ENCODE results near the gene TNK2. TPM values are rescaled to one million over a fixed set of nuclear protein-coding genes. Genes with fewer than 3 reads are reported as not detected.
A peak's percentile ranks its signal among the peaks of the same experiment; 100 is the strongest.

The TNK2 gene
- total RNA-seq, 2 experiments from 2014 or later = 43.6 to 92.1 TPM

- Histone ChIP-seq H3K4me2 (ENCODE audit: low read length) (peak overlapping the region; percentile 97), H4K20me1 (ENCODE audit: insufficient read depth, low read length) (no peaks in the 10 kb centered on the region), H3K4me1 (ENCODE audit: insufficient read depth, low read length, poor library complexity, severe bottlenecking) (peaks cover 58% of the 10 kb centered on the region), H3K79me2 (ENCODE audit: insufficient read depth, low read depth, low read length) (peaks cover 51% of the 10 kb centered on the region), H3K9me2 (ENCODE audit: insufficient read depth, low read length) (no peaks in the 10 kb centered on the region), H3K4me3 (ENCODE audit: low read depth, low read length, poor library complexity, severe bottlenecking) (peak overlapping the region; percentile 76), H2AFZ (ENCODE audit: low read length) (peak overlapping the region; percentile 48; the same call in 1 of the 2 replicates), H3K9me3 (ENCODE audit: low read length) (no peaks in the 10 kb centered on the region), H3K36me3 (ENCODE audit: insufficient read depth, low read length) (no peaks in the 10 kb centered on the region), H3K27ac (ENCODE audit: low read depth, low read length, poor library complexity, severe bottlenecking) (peak overlapping the region; percentile 87)
- ChIA-PET CTCF (ENCODE audit: unreplicated experiment) (interaction anchor here (0.6 to 4.0 kb wide), 3 partner anchors 11 to 1135 kb away, joined by 3 to 20 read pairs (median 5); no protein-coding TSS in a partner anchor), POLR2A (interaction anchor here (0.9 to 4.3 kb wide), 3 partner anchors 9 to 369 kb away, joined by 3 to 38 read pairs (median 3); no protein-coding TSS in a partner anchor)
- DNase-seq (ENCODE audit: low spot score) = peak; percentile 66
- BruUV-seq (replicated peaks) = no TSS peak
- TF ChIP-seq EZH2phosphoT487 (IDR thresholded peaks at IDR 0.05; ENCODE audit: borderline replicate concordance, low read depth, low read length) (no peak), CTCF (conservative IDR thresholded peaks at IDR 0.05; ENCODE audit: low read length) (peak; percentile 39)
- intact Hi-C loops (cut with micrococcal nuclease; ENCODE audit: unreplicated experiment) = loop anchor here (1.0 to 10.0 kb wide), 4 partner anchors 11 to 1220 kb away; partner anchors contain the start of genes FAM43A, NCBP2 and PPP1R2
Measured at GRCh38 chr3:195906865-195907683, 1.3 kb downstream of the TNK2 start.

- H4K20me1 ChIP-seq (ENCODE audit: insufficient read depth, low read length) = no peaks in the 10 kb centered on the region
- TF ChIP-seq CTCF (conservative IDR thresholded peaks at IDR 0.05; ENCODE audit: low read length) (no peak), EZH2phosphoT487 (IDR thresholded peaks at IDR 0.05; ENCODE audit: borderline replicate concordance, low read depth, low read length) (no peak)
- intact Hi-C loops (cut with micrococcal nuclease; ENCODE audit: unreplicated experiment) = loop anchor here (5.0 to 10.0 kb wide), 3 partner anchors 364 to 1219 kb away; partner anchors contain the start of genes FAM43A, NCBP2 and PPP1R2
- no peaks in the 10 kb centered on the region for H3K9me3 ChIP-seq (ENCODE audit: low read length)
- CTCF ChIA-PET (ENCODE audit: unreplicated experiment) = interaction anchor here (1.9 to 4.0 kb wide), 2 partner anchors 10 to 12 kb away, joined by 5 to 20 read pairs; no protein-coding TSS in a partner anchor
- H3K4me2 ChIP-seq (ENCODE audit: low read length) = peak overlapping the region; percentile 97
- H3K9me2 ChIP-seq (ENCODE audit: insufficient read depth, low read length) = no peaks in the 10 kb centered on the region
- H3K4me3 ChIP-seq (ENCODE audit: low read depth, low read length, poor library complexity, severe bottlenecking) = peak overlapping the region; percentile 76
- H2AFZ ChIP-seq (ENCODE audit: low read length) = peak overlapping the region; percentile 48; the same call in 1 of the 2 replicates
- peak overlapping the region; percentile 87 for H3K27ac ChIP-seq (ENCODE audit: low read depth, low read length, poor library complexity, severe bottlenecking)
- no TSS peak for BruUV-seq (replicated peaks)
- POLR2A ChIA-PET = interaction anchor here (0.7 to 4.3 kb wide), 3 partner anchors 12 to 369 kb away, joined by 3 to 38 read pairs (median 3); no protein-coding TSS in a partner anchor
- peaks cover 51% of the 10 kb centered on the region for H3K79me2 ChIP-seq (ENCODE audit: insufficient read depth, low read depth, low read length)
- DNase-seq (ENCODE audit: low spot score) = peak; percentile 47
- peaks cover 62% of the 10 kb centered on the region for H3K4me1 ChIP-seq (ENCODE audit: insufficient read depth, low read length, poor library complexity, severe bottlenecking)
- no peaks in the 10 kb centered on the region for H3K36me3 ChIP-seq (ENCODE audit: insufficient read depth, low read length)
Measured at GRCh38 chr3:195905970-195906864, 2.1 kb downstream of the TNK2 start.

Data from OCI-LY7 (cell line).